GM12873 (cell line): ENCODE data around the gene ENAH.

Experiments
- TF ChIP-seq, protein P1 (sequence below): IDR thresholded peaks from 2 replicates; pipeline ENCODE4 v1.5.1; 2012; ENCODE audit warnings: low read depth, mild to moderate bottlenecking, moderate library complexity, low read length, control low read depth; ENCODE audit not compliant: insufficient read depth; ENCODE audit errors: missing control alignments

Gene ENAH

DNA sequence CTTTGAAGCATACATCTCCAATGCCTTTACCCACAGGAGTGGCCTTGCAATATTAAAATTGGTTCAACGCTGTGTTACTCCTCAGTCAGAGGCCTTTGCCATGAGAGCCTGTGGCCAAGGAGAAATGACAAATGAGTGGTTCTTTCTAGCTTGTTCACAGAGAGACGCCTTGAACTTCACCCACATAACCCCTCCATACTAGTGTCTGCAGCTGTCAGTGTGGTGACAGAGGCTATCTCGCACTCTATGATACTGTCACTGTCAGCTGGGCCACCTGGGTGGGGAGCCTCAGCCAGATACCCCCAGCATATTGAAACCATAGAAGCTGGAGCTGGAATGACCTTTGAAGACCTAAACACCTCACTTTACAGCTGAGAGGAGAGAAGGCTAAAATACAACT lies 167.7 kb downstream of the ENAH start:
- TF ChIP-seq, protein P1, sequence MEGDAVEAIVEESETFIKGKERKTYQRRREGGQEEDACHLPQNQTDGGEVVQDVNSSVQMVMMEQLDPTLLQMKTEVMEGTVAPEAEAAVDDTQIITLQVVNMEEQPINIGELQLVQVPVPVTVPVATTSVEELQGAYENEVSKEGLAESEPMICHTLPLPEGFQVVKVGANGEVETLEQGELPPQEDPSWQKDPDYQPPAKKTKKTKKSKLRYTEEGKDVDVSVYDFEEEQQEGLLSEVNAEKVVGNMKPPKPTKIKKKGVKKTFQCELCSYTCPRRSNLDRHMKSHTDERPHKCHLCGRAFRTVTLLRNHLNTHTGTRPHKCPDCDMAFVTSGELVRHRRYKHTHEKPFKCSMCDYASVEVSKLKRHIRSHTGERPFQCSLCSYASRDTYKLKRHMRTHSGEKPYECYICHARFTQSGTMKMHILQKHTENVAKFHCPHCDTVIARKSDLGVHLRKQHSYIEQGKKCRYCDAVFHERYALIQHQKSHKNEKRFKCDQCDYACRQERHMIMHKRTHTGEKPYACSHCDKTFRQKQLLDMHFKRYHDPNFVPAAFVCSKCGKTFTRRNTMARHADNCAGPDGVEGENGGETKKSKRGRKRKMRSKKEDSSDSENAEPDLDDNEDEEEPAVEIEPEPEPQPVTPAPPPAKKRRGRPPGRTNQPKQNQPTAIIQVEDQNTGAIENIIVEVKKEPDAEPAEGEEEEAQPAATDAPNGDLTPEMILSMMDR: no peak

DNA sequence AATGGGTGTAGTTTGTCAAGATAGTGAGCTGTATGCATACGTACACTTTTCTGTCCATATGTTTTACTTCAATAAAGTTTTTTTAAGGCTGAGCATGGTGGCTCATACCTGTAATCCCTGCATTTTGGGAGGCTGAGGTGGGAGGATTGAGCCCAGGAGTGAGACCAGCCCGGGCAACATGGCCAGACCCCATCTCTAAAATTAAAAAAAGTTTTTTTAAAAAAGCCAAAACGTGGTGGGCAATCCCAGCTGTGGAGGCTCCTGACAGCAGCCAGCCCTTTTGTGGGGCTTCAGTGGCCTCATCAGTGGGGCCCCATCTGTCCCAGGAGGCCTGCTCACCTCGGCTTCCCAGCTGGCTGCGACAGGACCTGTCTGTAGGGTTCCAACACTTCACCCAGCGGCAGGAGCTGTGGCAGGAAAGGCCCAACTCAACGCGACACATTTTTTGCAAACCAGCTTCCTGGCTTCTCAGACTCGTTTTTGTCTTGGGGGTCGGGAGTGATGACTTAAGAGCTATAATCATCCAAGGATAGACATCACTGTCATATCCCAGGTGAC lies 168.2 kb downstream of the ENAH start:
- TF ChIP-seq, protein P1: no peak

DNA sequence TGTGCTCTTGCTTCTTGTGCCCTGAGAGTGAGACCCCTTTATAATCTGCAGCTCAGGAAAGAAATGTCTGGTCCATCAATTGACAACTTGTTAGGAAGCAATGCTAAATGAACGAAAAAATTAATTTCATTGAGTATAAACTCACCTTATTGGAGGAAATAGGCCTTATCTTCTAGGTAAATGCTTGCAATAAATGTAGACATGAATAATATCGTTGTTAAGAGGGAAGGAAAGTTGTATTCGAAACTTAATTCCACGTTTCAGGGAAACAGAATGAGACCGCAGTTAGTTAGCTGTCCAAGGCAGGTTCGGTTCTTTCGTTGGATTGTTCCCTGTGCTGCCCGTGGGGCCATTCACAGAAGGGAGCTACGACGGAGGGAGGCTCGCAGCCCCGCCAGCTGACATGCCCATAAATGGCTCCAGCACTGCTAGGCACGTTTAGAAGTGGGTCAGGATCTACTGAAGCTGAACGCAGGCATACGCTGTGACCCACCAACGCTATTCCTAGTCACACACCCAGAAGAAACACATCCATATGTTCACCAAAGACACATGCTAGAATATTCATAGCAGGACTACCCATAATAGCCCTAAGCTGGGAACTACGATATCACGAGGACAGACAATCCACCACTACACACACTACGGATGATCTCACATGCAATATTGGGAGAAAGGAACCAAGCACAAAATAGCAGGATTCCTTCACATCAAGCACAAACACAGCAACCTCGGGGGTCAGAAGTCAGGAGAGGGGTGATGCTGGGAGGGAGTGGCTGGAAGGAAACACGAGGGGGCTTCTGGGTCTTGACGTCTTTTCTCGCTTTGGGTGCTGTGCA lies 168.9 kb downstream of the ENAH start:
- TF ChIP-seq, protein P1: no peak

DNA sequence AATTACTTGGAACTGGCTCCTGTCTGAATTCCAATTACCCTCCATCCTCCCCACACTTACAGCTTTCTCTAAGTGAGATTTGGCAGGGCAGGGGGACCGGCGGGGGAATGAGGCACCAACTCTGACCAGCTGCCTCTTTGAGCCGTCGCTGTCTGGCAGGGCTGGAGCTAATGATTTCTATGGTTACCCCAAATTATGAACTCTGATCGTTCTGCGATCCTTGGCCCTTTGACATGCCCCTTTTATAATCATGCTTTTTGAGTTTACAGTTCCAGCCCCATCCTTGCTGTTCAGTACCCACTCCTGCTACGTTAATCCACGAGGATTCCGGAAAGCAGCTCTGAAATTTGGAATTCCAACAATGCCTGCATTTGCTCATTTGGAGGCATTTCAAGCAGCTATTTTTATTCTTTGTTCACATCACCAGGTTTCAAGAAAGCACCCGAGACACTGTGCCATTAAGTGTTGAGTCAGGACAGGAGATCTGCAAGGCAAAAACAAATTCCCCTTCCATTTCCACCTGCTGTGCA lies 170.4 kb downstream of the ENAH start:
- TF ChIP-seq, protein P1: no peak

DNA sequence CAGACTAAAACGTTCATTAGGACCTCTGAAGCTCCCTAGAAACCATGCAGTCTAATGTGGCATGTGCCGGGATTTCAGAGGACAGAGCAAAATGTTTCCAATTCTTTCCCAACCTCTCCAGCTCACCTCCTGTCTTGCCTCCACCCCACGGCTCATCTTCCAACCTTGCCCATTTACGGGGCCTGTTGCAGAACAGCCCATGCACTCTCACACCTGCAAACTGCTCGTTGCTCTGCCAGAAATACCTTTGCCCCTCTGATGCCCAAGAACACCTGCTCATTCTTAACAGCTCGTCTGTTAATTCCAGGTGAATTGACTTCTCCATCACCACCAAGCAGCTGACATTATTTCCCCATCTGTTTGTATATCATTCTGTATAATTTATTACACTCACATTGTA lies 171.2 kb downstream of the ENAH start:
- TF ChIP-seq, protein P1: no peak

DNA sequence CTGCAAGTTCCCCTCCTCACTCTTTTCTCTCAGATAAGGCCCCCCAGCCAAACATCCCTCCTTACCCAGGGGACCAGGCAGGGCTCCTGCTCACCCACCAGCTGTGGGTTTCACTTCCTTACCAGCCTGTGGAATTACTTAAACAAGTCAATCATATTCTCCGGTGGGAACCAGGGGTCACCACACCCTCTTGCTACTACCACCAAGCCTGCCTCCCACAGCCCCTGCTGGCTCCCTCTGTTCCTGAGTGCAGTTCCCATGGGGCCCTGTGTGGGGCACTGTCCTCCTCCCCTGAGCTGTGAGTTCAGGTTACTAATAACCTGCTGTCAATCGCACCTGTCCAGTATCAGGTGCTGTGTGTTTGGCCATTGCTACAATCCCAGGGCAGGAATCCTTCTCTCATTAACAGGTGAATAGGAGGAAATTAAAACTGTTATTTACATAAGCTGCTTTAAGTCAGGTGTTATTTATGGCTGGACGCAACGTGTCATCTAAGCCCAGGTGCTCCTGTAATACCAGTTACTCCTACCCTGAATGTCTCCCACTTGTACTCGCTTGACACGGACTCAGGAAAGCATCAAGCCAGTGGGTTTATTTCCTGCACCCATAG lies 172.0 kb downstream of the ENAH start:
- TF ChIP-seq, protein P1: peak; percentile 93

DNA sequence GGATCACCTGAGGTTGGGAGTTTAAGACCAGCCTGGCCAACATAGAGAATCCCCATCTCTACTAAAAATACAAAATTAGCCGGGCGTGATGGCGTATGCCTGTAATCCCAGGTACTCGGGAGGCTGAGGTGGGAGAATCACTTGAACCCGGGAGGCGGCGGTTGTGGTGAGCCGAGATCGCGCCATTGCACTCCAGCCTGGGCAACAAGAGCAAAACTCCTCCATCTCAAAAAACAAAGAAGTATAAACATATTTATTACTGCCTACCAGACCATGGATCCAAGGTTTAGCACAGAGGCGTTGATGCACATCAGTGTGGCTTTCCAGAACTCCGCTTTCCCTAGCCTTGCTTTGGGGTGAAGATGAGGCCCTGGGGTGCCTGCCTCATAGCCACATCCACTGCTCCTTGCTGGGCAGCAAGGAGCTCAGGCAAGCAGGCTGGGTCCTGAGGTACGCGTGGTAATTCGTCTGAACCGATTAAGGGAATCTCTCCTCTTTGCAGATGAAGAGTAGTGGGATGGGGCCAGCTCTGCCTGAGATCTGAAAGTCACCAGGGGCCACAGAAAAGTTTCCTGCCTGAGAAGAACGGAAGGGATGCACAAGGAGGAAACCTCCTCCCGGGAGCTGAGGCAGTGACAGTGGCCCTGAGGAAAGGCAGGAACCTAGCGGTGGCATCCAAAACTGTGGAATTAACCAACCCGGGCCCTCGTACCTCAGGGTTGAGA lies 172.8 kb downstream of the ENAH start:
- TF ChIP-seq, protein P1: no peak
